VCaP (cell line): ENCODE data around the gene KYNU.
"Not testable (repeated sequence)": the region's sequence is repeated elsewhere in the genome, so short reads cannot be mapped to it uniquely, and the experiment has no call there.

Experiments
- H3K27ac ChIP-seq: fragments of 450-650 bp; 2 replicates; pipeline ENCODE4 v1.5.1; 2017
- TF ChIP-seq, protein P1 (sequence below): fragments of 450-650 bp; conservative IDR thresholded peaks from 2 replicates; pipeline ENCODE4 v1.5.1; 2017; ENCODE audit warnings: mild to moderate bottlenecking, moderate library complexity

KYNU gene

DNA sequence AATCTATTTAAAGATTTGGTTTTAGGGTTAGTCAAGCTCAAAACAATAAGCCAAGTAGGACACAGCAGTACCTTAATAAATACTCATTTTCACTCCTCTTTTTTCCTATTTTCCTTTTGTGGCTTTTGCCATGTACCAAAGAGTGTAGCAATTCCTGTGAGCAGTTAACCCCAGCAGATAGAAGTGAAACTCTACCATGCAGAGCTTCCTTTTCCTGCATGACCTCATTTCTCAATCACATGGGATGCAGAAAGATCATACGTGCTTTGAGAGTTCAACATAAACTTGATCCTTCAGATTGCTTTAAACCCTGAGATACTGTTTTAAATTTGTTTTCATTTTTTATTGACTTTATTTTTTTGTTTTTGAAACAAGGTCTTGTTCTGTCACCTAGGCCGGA lies 152.7 kb downstream of the KYNU start:
- no peak overlapping the region for H3K27ac ChIP-seq
- TF ChIP-seq, protein P1, sequence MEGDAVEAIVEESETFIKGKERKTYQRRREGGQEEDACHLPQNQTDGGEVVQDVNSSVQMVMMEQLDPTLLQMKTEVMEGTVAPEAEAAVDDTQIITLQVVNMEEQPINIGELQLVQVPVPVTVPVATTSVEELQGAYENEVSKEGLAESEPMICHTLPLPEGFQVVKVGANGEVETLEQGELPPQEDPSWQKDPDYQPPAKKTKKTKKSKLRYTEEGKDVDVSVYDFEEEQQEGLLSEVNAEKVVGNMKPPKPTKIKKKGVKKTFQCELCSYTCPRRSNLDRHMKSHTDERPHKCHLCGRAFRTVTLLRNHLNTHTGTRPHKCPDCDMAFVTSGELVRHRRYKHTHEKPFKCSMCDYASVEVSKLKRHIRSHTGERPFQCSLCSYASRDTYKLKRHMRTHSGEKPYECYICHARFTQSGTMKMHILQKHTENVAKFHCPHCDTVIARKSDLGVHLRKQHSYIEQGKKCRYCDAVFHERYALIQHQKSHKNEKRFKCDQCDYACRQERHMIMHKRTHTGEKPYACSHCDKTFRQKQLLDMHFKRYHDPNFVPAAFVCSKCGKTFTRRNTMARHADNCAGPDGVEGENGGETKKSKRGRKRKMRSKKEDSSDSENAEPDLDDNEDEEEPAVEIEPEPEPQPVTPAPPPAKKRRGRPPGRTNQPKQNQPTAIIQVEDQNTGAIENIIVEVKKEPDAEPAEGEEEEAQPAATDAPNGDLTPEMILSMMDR, result no peak

DNA sequence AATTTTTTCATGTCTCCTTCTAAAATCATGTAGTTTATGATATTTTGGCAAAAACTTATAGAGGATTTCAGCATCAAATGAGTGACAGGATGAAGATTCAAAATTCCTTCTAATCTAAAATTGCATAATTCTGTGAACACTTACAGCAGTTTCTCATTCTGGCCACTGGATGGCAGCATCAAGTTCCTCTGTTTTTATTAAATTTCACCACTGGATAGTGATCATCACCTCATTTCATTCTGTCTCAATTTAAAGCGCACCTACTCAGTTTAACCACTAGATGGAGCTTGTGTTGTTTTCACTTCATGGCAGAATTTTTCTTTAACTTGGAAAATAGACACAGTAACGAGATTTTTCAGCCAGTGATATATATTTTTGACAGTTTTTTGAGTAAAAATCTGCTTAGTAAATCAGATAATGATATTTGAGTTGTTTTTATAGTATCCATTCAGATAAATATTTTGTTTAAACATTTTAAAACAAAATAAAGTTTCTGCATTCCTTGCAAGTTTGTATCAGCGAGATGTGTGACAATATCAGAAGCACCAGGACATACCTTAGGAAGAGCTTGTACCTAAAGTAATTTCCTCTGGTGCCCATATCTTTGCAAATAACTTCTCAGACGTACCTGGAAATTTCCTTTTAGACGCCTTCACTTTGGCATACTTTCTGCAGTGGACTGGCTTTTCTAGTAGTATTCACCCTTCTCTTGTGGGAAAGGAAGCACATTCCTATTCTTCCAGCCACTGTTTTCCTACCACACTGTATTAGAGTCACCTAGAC lies 157.0 kb downstream of the KYNU start:
- no peak overlapping the region for H3K27ac ChIP-seq
- TF ChIP-seq, protein P1, result peak; percentile 97

- TF ChIP-seq, protein P1, result no peak
- H3K27ac ChIP-seq, result no peak overlapping the region
Measured at GRCh38 chr2:143051465-143051864, 174.0 kb downstream of the KYNU start.

DNA sequence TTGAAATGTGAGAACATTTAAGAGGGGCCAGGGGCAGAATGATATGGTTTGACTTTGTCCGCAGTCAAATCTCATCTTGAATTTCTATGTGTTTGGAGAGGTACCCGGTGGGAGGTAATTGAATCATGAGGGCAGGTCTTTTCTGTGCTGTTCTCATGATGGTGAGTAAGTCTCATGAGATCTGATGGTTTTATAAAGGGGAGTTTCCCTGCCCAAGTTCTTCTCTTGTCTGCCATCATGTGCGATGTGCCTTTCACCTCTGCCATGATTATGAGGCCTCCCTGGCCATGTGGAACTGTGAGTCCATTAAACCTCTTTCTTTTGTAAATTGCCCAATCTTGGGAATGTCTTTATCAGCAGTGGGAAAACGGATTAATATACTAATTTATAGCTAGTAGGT lies 176.0 kb downstream of the KYNU start:
- not testable (repeated sequence) for H3K27ac ChIP-seq

DNA sequence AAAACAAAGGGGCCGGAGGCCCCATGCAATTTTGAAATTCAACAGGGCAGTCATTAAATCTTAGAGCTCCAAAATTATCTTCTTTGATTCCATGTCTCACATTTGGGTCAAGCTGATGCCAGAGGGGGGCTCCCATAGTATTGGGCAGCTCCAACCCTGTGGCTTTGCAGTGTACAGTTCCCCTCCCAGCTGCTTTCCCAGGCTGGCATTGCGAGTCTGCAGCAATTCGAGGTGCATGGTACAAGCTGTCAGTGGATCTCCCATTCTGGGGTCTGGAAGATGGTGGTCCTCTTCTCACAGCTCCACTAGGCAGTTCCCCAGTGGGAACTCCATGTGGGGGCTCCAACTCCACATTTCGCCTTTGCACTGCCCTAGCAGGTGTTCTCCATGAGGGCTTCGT lies 179.1 kb downstream of the KYNU start:
- no peak overlapping the region for H3K27ac ChIP-seq
- TF ChIP-seq, protein P1, result no peak

GRCh38 chr2:143058851-143059250 lies 181.4 kb downstream of the KYNU start:
- no peak overlapping the region for H3K27ac ChIP-seq
- TF ChIP-seq, protein P1, result no peak

GRCh38 chr2:143063612-143064200 lies 186.2 kb downstream of the KYNU start:
- TF ChIP-seq, protein P1, result no peak

DNA sequence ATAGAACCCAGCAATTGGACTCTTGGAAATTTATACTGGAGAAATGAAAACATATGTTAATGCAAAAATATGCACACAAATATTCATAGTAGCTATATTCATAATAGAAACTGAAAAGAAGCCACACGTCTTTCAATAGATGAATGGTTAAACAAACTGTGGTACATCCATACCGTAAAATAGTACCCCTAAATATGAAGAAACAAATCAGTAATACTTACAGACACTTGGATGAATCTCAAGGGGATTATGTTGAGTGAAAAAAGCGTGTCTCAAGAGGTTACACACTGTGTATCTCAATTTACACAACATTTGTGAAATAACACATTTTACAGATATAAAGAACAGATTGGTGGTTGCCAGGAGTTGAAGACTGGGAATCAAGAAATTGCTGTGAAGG lies 190.6 kb downstream of the KYNU start:
- TF ChIP-seq, protein P1, result no peak
- no peak overlapping the region for H3K27ac ChIP-seq

More at GRCh38 chr2:143063612-143064200, 186.2 kb downstream of the KYNU start:
- no peak overlapping the region for H3K27ac ChIP-seq
